Prostate gland (tissue), 2 donors: ENCODE results near the gene TCF15.

Source experiments
- POLR2A ChIP-seq: fragments of 450-650 bp; IDR thresholded peaks from one replicate; pipeline ENCODE4 v1.6.1; 2016; ENCODE audit warnings: antibody characterized with exemption, mild to moderate bottlenecking
- POLR2AphosphoS5 ChIP-seq: sonication (generic); formaldehyde crosslinking; IDR thresholded peaks from one replicate; pipeline ENCODE4 v1.6.1; 2017; ENCODE audit warnings: antibody characterized with exemption
- TF ChIP-seq, protein P1 (sequence below), 4 experiments: fragments of 200-600 bp in 2 of 4; fragments of 450-650 bp in 2 of 4; sonication (generic) in 2 of 4; IDR thresholded peaks; 1 replicate in 3 of 4; 2 replicates in 1 of 4; pipeline ENCODE4 v1.5.1; 2016 to 2019; ENCODE audit warnings: antibody characterized with exemption in 4 of 4, mild to moderate bottlenecking in 2 of 4, moderate library complexity in 2 of 4

DNA sequence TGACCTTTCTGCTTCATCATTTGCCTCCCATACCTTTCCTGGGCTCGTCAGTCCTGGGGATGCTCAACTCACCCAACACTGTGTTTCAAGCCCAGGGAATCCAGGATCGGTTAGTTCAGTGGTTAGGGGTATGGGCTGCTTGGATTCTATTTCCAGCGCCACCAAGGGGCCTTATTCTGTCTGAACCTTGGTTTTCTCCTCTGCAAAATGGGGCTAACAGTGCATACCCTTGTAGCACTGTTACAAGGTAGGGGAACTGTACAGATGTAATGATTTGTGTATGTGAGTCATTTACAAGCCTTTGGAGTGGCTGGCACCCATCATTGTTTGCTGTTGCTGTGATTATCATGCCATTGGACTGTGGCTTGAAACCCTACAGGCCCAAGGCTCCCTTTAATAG lies 52.0 kb downstream of the TCF15 start:
- no peak for TF ChIP-seq POLR2AphosphoS5
- TF ChIP-seq, protein P1, sequence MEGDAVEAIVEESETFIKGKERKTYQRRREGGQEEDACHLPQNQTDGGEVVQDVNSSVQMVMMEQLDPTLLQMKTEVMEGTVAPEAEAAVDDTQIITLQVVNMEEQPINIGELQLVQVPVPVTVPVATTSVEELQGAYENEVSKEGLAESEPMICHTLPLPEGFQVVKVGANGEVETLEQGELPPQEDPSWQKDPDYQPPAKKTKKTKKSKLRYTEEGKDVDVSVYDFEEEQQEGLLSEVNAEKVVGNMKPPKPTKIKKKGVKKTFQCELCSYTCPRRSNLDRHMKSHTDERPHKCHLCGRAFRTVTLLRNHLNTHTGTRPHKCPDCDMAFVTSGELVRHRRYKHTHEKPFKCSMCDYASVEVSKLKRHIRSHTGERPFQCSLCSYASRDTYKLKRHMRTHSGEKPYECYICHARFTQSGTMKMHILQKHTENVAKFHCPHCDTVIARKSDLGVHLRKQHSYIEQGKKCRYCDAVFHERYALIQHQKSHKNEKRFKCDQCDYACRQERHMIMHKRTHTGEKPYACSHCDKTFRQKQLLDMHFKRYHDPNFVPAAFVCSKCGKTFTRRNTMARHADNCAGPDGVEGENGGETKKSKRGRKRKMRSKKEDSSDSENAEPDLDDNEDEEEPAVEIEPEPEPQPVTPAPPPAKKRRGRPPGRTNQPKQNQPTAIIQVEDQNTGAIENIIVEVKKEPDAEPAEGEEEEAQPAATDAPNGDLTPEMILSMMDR (IDR thresholded peaks at IDR 0.05): no peak
- TF ChIP-seq POLR2A: no peak
